Stomach smooth muscle (tissue), 2 donors: ENCODE data around the gene KLHL22.

Source experiments
- H3K27ac ChIP-seq: one replicate; pipeline ENCODE4 v1.7.0; 2013; ENCODE audit warnings: mild to moderate bottlenecking, low read length, inconsistent platforms
- H3K27me3 ChIP-seq, 2 donors: one replicate each; pipeline ENCODE4 v1.7.0; 2013; ENCODE audit warnings: low read length in 2 of 2; ENCODE audit not compliant: insufficient read depth in 2 of 2, control insufficient read depth in 1 of 2
- H3K36me3 ChIP-seq, 2 donors: one replicate each; pipeline ENCODE4 v1.7.0; 2013; ENCODE audit warnings: low read length in 2 of 2; ENCODE audit not compliant: control insufficient read depth in 2 of 2, insufficient read depth in 2 of 2
- H3K4me1 ChIP-seq: one replicate; pipeline ENCODE4 v1.7.0; 2013; ENCODE audit warnings: low read length; ENCODE audit not compliant: control insufficient read depth, insufficient read depth
- H3K4me3 ChIP-seq, 2 donors: one replicate each; pipeline ENCODE4 v1.7.0; 2013; ENCODE audit warnings: low read length in 2 of 2
- H3K9ac ChIP-seq, 2 donors: one replicate each; pipeline ENCODE4 v1.7.0; 2013; ENCODE audit warnings: low read length in 2 of 2, mild to moderate bottlenecking in 1 of 2
- H3K9me3 ChIP-seq, 2 donors: one replicate each; pipeline ENCODE4 v1.7.0; 2013; ENCODE audit warnings: low read length in 2 of 2; ENCODE audit not compliant: control insufficient read depth in 2 of 2
- donor health status: healthy.
- donor health status: Pancreatic carcinoma.

The KLHL22 gene

DNA sequence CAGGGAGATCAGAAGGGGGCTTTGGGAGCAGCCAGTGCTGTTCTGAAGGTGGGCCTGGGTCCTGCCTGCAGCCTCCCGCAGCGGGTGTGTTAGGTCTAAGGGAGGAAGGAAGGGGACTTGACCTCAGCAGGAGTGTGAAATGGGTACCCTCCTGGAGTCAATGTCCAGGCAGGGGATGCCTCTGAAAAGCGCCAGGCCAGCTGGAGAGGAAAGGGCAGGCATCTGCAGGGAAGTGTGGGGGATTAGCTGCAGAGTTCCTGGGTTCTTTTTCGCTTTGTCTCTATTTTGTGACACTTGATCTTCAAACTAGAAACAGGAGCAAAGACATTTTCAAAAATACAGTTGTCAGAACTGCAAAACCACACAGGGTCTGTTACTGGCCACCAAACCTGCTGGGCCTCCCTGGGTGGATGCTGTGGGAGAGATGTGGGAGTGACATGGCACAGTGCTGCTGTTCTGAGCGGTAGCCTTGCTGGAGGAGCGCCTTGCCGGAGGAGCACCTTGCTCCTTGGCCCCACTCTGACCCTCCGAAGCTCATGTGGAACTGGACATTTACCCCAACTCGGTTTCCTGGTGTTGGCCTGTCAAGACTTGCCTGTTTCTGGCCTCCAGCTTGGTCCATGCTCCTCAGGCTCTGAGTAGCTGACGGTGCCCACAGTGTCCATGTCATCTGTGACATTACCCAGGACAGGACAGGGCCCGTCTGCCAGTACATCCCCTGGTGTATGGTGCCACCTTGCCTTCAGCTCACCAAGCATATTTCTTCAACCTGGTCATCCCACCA is 37.7 kb upstream of the KLHL22 start:
- Histone ChIP-seq H3K4me3 (peak overlapping the region in 1 of 2 donors; percentile 8), H3K27ac (peak overlapping the region; percentile 76), H3K9ac (peak overlapping the region; percentile 36 to 56), H3K36me3 (peaks cover 16 to 19% of the 10 kb centered on the region in 2 donors), H3K4me1 (peaks cover 44% of the 10 kb centered on the region), H3K27me3 (no peaks in the 10 kb centered on the region), H3K9me3 (no peaks in the 10 kb centered on the region)

DNA sequence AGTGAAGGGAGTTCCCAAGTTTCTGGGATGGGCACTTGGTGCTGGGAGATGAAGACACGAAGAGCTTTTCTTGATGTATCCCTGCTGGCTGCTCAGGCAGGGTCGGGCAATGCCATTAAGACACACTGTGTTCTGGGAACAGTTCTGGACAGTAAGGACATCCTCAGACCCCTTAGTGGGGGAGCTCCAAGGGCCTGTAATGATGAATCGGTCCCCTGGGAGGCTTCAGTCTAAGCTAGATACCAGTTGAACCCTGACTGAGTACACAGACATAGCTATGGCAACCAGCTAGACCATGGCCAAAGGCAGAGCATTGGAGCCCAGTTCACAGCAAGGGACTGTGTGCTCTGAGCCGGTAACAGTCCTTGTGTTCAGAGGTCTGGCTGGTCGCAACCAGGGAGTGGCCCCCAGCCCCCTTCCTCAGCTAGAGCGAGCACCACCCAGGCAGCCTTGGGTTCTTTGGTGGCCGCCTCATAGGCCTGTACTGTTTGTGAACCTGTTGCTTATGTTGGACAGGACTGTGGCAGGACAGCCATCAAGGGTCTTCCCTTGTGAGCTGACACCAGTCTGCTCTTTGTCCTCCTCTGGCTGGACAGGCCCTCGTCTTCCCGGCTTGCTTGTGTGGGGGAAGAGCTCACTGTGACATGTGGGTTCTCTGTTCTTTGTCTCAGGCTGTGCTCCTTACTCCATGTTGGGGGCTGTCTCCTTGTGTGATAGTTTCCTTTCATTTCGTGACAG is 36.8 kb upstream of the KLHL22 start:
- peak overlapping the region; percentile 76 for H3K27ac ChIP-seq

DNA sequence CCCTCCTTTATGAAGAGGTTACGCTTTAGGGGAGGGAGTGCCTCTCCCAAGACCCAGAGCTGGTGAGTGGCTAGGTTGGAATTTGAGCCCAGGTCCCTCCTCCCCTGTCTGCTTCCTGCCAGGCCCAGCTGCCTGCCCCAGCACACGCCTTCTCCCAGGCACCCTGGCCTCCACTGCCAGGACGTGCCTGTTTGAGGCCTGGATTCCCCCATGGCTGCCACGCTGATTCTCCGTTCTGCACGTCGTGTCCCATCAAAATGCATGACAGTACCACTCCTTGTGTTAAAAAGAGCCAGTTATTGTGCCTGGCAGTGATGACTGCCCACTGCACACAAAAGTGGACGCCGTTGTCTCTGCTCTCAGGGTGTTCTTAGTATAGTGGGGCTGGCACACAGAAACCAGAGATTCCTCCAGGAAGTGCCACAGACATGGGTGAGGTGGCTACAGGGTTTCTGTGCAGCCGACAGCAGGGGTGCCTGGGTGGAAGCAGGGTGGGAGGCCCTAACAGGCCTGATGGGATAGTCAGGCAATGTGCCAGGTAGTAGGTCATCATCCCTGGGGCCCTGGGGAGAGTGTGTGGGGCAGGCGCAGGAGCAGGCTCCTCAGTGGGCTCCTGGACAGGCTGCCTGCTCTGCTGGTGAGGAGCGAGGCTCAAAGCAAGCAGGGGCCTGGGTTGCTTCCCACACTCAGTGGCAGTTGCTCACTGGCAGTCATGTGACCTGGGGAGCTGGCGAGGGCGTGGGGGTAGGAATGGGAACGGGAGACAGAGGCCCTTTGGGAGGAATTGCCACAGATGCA is 36.0 kb upstream of the KLHL22 start:
- H3K9ac ChIP-seq, result peak overlapping the region; percentile 56 to 60
- peak overlapping the region in 1 of 2 donors; percentile 40 for H3K4me3 ChIP-seq
- H3K27me3 ChIP-seq, result no peaks in the 10 kb centered on the region
- H3K36me3 ChIP-seq, result peaks cover 7 to 13% of the 10 kb centered on the region in 2 donors
- no peaks in the 10 kb centered on the region for H3K9me3 ChIP-seq
- peaks cover 47% of the 10 kb centered on the region for H3K4me1 ChIP-seq
- peak overlapping the region; percentile 76 for H3K27ac ChIP-seq

More for the DNA sequence above, 36.8 kb upstream of the KLHL22 start:
- Histone ChIP-seq H3K4me3 (peak overlapping the region in 1 of 2 donors; percentile 8), H3K27me3 (no peaks in the 10 kb centered on the region), H3K4me1 (peaks cover 44% of the 10 kb centered on the region), H3K9me3 (no peaks in the 10 kb centered on the region), H3K9ac (peak overlapping the region; percentile 29 to 56), H3K36me3 (peaks cover 15 to 17% of the 10 kb centered on the region in 2 donors)

DNA sequence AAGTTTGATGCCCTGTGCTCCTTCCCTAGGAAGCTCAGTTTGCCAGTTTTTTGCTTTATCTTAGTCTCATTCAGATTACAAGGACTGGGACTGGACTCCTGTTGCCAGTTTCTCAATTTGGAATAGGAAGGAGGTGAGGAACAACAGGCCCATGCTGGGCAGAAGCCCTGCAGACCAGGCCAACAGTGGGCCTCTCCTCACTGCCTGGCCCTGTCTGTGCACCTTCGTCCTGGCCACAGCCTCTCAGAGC is 35.5 kb upstream of the KLHL22 start:
- Histone ChIP-seq H3K27ac (peak overlapping the region; percentile 76), H3K9ac (peak overlapping the region; percentile 56 to 60), H3K27me3 (no peaks in the 10 kb centered on the region), H3K4me3 (peak overlapping the region in 1 of 2 donors; percentile 40), H3K4me1 (peaks cover 47% of the 10 kb centered on the region), H3K36me3 (peaks cover 7 to 11% of the 10 kb centered on the region in 2 donors), H3K9me3 (no peaks in the 10 kb centered on the region)

DNA sequence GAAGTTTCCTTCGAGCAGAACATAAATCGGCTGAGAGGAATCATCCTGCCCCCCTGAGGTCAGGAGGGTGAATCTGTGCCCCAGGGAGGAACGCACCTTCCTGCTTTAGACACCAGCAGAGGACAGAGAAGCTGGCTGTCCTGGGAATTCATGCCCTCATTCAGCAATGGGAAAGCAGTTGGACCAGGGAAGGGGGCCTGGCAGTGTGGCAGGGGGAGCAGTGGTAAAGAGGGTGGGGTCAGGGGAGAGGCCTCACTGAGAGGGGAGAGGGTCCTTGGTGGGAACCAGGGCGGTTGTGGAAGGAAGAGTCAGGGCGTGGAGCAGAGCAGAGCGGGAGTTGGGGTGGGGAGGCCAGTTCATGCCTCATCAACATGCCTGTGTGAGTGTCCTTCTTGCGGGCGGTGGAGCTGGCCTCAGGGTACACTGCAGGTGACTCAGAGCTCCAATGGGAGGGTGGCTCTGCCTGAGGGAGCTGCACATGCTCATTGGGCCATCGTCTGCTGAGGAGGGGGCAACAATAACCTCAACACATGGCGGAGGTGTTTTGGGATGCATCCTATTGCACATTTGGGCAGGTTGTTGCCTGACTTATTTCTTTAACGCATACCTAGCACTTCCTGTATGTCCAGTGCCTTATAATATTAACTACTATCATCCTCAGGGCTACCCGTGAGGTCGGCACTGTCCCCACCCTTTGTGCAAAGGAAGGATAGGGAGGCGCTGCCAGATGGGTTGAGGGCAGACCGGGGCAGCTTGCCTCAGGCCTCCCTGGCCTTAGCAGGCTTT is 35.0 kb upstream of the KLHL22 start:
- no peaks in the 10 kb centered on the region for H3K9me3 ChIP-seq
- no peaks in the 10 kb centered on the region for H3K27me3 ChIP-seq
- H3K36me3 ChIP-seq, result peaks cover 7 to 11% of the 10 kb centered on the region in 2 donors
- H3K4me3 ChIP-seq, result peak overlapping the region in 1 of 2 donors; percentile 40
- peaks cover 47% of the 10 kb centered on the region for H3K4me1 ChIP-seq
- peak overlapping the region; percentile 76 for H3K27ac ChIP-seq
- H3K9ac ChIP-seq, result peak overlapping the region; percentile 56 to 60

DNA sequence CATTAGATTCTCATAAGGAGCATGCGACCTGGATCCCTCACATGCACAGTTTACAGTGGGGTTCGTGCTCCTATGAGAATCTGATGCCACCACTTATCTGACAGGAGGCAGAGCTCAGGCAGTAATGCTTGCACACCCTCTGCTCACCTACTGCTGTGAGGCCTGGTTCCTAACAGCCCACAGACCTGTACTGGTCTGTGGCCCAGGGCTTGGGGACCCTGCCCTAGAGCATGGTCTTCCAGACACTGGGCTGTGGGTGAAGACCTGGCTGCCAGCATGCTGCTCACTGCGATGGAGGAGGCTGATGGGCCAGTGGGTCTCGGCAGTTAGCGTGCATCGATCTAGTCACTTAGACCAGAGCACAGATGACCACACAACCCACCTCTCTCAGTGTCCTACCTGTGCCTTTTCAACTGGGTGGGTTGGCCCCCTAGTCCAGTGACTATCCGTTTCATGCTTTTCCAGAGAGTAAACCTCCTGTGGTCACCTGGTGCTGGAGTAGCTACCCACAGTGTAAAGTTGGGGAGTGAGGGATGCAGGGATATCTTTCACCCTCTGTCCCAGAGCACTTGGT is 32.9 kb upstream of the KLHL22 start:
- H3K4me1 ChIP-seq, result peaks cover 48% of the 10 kb centered on the region

DNA sequence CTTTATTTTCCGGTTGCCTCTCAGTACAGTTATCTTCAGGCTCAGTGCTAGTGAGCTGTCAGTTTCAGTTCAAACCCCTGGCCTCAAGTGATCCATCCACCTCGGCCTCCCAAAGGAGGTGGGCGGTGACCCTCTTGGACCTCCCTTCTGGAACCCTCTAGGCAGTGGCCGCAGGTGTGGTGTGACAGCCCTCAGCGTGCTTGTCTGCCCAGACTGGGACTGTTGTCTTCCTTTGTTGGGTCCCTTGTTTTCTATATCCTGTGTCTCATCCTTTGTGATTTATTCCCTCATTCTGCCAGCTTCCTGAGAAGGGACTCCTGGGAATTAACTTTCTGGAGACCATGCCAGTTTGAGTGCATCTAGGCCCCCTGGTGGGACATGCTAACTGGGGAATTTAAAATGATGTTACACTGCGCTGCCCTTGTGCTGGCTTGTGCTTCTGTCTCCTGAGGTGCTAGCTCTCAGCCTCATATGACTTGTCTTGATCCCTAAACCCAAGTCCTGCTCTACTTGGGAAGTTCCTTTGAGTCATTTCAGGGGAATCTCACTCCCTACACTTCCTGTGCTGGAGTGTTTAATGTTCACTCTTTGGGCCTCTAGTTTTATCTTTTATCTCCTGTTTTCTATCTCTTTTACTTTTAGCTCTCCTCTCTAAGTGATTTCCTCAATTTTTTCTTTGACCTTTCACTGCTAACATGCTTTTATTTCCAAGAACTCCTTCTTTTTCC is 31.2 kb upstream of the KLHL22 start:
- Histone ChIP-seq H3K27ac (no peak overlapping the region), H3K4me1 (peaks cover 43% of the 10 kb centered on the region), H3K9ac (no peak overlapping the region)

More for the DNA sequence above, 32.9 kb upstream of the KLHL22 start:
- H3K27me3 ChIP-seq, result no peaks in the 10 kb centered on the region
- H3K9me3 ChIP-seq, result no peaks in the 10 kb centered on the region
- H3K36me3 ChIP-seq, result peaks cover 7 to 11% of the 10 kb centered on the region in 2 donors
- no peak overlapping the region for H3K4me3 ChIP-seq
- H3K9ac ChIP-seq, result no peak overlapping the region
- H3K27ac ChIP-seq, result no peak overlapping the region

DNA sequence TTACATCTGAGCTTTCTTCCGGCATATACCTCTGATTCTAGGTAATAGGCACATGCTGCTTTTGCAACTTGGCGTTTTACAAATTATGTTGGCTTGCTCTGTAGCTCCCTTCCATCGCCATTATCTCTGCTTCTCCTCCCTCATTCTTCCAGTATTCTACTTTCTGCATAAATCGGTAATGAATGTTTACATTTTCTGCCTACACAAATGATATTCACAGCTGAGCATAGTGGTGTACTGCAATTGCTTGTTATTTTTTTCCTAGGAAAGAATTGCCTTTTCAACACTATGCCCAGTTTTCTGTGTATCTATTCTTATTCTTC is 30.7 kb upstream of the KLHL22 start:
- Histone ChIP-seq H3K9me3 (no peaks in the 10 kb centered on the region), H3K4me3 (no peak overlapping the region), H3K4me1 (peaks cover 37% of the 10 kb centered on the region), H3K36me3 (peaks cover 7 to 16% of the 10 kb centered on the region in 2 donors), H3K27me3 (no peaks in the 10 kb centered on the region), H3K9ac (no peak overlapping the region), H3K27ac (no peak overlapping the region)

More for the DNA sequence above, 31.2 kb upstream of the KLHL22 start:
- Histone ChIP-seq H3K27me3 (no peaks in the 10 kb centered on the region), H3K36me3 (peaks cover 7 to 16% of the 10 kb centered on the region in 2 donors), H3K4me3 (no peak overlapping the region), H3K9me3 (no peaks in the 10 kb centered on the region)

DNA sequence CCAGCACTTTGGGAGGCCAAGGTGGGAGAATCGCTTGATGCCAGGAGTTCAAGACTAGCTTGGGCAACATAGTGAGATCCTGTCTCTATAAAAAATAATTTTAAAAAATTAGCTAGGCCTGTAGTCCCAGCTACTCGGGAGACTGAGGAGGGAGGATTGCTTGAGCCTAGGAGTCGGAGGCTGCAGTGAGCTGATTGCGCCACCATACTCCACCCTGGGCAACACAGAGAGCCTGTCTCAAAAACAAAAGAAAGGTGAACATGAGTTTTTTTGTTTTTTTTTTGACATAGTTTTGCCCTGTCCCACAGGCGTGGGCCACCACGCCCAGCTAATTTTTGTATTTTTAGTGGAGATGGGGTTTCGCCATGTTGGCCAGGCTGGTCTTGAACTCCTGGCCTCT is 29.5 kb upstream of the KLHL22 start:
- Histone ChIP-seq H3K4me3 (no peak overlapping the region), H3K27ac (no peak overlapping the region), H3K9ac (no peak overlapping the region), H3K4me1 (peaks cover 28% of the 10 kb centered on the region), H3K9me3 (no peaks in the 10 kb centered on the region), H3K27me3 (no peaks in the 10 kb centered on the region), H3K36me3 (peaks cover 11 to 16% of the 10 kb centered on the region in 2 donors)
